Effector CD8-positive, alpha-beta T cell (primary cell): Measurements from ENCODE around the gene CMKLR1.

Source experiments
- DNase-seq: peaks from one replicate; lab custom pipeline; 2025; lab: John Stamatoyannopoulos, UW

CMKLR1 gene

DNA sequence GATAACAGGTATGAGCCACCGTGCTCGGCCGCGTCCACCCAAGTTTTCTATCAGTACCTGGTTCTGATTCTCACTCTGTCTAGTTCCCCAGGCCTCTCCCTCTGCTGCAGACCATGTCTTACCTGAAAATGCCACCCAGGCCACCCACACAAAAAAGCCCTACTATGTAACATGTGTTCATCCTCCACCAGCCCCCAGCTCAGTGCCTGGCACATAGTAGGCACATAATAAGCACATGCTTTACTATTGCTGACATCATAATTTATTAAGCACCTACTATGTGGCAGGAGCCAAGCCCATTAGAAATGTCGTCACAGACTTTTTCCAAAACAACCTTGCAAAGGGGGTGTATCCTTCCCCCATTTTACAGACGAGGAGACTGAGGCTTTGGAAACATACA, 37.8 kb downstream of the CMKLR1 start:
- no peak for DNase-seq

DNA sequence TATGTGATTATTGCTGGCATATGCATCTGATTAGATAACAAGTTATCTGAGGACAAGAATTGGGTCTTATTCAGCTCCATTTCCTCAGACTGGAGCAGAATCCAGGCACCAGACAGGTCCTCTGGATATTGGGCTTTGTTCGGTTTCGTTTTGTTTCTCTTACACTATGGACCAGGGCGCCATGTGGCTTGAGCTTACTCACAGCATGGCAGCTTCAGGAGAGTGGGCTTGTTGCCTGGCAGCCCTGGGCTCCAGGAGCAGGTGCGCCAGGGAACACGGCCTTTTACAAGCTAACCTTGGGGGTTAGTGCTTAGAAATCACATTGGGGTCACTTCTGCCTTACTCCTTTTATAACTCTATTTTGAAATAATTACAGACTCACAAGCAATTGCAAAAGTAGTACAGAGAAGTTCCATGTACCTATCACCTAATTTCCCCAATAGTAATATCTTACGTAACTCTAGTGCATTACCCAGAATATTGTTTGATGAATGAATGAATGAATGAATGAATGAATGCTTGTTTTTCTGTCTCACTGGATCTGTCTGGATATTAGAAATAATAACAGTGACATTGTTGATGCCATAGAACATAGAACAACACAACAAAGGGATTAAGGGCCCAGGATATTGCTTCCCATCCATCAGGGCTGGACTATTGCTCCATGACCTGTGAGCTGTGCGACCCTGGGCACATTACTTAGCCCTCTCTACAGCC, 39.0 kb downstream of the CMKLR1 start:
- DNase-seq, result no peak

DNA sequence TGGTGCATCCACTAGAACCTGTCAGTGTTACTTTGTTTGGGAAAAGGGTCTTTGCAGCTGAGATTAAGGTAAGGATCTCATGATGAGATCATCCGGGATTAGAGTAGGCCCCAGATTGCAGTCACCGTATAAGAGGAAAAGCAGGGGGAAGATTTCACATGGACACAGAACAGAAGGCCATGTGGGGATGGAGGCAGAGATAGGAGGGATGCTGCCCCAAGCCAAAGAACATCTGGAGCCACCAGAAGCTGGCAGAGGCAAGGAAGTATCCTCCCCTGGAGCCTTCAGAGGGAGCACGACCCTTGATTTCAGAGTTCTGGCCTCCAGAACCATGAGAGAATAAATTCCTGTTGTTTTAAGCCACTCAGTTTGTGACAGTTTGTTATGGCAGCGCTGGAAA, 39.6 kb downstream of the CMKLR1 start:
- no peak for DNase-seq

DNA sequence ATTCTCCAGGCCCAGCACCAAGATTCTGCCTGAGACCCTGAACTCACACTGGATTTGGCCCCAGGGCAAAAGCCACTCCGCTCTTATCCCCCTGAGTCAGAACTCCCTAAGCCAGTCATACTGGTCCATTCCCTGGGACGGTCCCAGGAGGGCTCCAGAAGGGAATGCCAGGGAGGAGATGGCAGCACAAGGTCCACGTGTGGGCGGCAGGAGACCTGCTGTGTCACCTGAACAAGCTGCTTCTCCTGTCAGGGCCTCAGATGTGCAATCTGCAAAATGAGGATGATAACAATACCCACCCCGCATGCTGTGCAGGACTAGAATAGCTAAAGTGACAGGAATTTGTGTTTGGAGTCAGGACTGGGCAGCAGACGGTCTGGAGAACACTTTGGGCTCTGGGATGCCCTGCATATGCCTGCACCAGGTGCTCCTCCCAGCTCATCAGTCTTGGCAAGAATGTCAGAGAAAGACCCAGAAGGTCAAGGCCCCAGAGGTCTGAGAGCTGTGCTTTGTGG, 40.3 kb downstream of the CMKLR1 start:
- no peak for DNase-seq

DNA sequence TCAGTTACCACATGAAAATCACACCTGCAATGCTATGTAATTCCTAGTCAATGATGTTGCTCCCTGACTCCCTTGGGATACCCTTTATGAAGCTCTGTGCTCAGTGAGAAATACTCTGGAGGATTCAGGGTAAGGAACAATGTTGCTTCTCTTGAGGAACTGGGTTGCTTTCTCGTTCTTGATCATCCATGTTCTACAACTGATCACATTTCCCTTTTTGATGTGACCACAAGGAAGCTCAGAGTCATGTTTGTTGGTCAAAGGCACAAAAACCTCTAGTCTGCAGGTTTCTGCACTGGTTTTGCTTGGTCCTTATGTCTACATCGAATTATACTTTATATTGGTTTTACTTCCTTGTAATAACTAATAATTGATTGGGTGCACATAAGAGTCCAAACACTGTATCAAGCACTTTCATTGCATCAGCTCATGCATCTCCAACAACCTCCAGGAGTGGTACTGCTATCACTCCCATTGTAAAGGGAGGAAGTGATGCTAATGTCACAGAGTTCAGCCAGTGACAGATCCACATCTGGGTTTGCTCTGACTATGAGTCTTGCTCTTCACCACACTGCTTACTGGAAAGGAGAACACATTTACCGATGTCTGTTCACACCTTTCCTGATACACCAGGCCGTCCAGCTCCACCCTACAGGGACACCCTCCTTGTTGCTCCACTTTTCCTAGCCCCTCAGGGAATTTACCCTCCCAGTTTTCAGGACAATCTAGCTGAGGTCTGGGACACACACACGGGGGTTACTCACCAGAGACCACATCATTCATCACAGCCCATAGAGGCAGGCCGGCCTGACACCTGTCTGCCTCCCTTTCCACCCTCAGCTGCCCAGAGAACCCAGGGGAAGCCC, 41.0 kb downstream of the CMKLR1 start:
- no peak for DNase-seq

DNA sequence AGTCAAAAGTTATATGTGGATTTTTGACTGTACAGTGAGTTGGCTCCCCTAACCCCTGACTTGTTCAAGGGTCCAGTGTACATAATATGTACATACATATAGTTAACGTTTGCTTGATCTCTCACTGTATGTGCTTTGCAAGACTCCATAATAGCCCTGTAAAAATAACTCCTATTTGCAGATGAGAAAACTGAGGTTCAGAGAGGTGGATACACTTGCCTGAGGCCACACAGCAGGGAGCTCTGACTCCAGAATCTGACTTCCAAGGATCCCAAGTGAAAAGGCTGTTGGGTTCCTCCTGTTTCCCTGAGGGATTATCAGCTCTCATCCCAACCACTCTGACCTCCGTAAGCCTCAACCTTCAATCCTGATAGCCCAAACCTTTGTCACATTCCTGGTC, 41.7 kb downstream of the CMKLR1 start:
- DNase-seq, result no peak

DNA sequence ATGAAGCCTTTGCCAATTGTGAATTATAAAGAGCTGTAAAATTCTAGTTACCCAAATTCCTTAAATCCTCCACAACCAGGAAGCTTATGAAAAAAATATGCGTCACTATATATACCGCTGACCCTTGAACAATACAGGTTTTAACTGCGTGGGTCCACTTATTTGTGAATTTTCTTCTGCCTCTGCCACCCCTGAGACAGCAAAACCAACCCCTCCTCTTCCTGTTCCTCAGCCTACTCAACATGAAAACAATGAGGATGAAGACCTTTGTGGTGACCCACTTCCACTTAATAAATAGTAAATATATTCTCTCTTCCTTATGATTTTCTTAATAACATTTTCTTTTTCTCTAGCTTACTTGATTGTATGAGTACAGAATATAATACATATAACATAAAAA, 42.2 kb downstream of the CMKLR1 start:
- DNase-seq, result no peak

DNA sequence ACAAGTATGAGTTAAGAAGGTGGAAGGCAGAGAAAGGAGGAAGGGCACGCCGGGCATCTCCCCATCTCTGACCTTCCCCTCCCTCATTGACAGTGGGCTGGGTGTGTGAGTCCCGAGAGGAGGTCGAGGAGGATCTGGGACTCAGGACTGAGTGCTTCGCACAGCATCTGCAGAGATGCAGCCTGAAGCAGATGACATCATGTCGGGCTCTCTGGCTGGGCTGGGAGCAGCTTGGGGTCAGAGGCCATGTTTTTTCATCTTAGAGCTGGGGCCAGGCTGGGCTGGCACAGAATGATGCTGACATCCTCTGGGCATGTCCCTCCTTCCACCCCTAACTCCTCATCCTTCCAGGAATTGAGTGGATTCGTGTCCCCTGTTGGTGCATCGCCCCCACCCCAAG, 43.5 kb downstream of the CMKLR1 start:
- DNase-seq, result no peak

DNA sequence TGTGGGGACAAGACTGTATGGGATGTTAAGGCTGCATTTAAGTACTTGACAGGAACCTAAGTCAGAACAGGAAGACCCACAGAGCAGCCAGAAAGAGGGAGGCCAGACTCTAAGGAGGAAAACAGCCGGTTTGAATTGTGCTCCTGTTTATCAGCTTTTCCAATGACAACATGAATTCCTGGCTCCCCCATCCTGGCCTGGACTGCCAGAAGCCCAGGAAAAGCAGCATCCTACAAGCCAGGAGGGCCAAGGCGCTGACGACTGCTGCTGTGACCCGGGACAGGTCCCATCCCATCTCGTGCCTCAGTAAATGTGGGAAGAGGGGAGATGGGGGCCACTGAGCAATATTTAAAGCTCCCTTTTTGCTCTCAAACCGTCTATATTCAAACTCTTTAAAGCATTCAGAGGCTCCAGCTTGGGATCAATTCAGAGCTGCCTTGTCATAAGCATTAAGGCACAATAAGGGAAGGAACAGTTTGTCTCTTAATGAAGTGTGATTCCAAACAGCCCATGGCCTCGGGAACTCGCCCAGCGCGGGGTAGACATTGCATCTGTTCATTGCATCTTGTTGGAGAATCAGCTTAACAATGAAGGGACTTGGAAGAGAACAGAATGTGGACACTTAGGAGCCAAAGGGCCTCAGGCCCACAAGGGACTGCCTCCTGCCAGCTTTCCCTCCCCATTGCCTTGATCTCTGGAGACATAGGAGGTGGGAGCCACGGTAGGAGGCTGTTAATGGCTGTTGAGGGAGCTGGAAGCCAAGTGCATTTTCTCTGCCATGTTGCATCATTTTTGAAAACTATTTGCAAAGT, 49.6 kb downstream of the CMKLR1 start:
- DNase-seq, result no peak

DNA sequence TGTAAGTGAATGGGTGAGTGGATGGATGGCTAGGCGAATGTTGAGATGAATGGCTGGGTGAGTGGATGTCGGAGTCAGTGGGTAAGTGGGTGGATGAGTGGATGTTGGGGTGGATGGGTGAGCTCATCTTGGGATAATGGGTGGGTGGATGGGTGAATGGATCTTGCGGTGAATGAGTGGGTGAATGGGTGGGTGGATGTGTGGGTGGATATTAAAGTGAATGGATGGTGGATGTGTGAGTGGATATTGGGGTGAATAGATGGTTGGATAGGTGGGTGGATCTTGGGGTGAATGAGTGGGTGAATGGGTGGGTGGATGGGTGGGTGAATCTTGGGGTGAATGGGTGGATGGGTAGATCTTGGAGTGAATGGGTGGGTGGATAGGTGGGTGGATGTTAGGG, 51.9 kb downstream of the CMKLR1 start:
- DNase-seq, result no peak

DNA sequence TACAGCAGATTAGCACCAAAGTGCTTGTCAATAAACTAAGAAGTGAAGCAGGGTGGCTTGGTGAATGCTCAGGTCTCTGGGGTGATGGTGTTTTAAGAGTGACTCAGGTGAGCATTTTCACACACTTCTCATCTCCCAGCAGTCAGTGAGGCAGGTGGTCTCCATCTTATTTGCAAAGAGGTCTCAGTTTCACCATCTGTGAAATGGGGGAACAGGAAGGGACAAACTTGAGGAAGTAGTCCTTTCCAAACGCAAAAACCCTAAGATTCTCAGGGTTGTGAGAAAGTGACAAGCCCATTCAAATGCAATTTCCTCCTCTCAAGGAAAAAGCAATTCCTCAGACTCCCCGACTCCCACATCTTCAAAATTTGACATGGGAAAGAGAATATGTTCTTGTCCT, 54.1 kb downstream of the CMKLR1 start:
- no peak for DNase-seq

DNA sequence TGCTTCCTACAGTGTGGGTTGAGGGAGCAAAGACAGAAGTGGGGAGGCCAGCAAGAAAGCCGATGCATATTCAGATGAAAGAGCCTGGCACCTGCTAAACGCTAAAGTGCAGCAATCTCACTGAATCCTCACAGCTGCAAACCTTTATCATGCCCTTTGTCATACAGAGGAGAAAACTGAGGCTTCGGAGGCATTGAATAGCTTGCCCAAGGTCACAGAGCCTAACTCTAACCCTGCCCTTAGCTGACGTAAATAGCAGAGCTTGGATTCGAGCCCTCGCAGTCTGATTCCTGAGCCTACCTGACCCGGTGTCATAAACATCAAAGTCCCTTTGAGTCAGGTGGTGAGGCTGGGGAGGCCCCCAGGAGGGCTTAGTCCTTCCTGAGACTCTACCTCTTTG, 54.9 kb downstream of the CMKLR1 start:
- no peak for DNase-seq

DNA sequence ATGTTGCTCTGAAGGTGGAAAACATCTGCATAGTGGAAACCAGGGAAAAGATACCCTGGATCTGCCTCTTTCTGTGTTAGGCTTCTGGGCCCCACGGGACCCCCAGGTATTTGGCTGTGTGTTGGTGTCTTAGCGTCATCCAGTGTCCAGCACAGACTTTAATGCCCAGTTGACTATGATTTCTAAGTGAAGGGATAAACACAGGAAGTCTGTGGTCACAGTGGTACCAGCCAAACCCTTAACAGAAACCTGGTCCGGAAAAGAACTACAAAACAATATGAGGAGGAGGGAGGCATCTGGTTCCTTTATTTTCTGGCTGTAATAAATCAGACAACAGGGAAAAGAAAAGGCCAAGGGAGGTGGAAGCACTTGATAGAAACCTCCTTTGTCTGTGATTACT, 56.4 kb downstream of the CMKLR1 start:
- no peak for DNase-seq

DNA sequence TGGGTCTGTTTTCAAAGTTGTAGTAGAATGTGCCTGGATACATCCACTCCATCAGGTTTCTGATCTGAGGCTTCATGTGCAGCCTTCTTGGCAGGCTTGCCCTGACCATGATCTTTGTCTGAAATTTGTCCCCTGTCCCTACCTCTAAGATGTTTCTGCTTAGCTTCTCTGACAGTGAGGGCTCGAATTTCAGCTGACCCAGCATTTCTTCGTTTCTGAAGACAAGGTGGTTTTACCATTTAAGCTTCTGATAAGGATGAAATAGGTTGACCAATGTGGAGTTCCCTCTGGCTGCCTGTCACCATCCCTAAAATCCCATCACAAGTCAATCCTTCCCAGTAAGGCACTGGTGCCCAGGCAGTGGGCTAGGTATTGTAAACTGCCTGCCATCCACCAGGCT, 57.0 kb downstream of the CMKLR1 start:
- no peak for DNase-seq

DNA sequence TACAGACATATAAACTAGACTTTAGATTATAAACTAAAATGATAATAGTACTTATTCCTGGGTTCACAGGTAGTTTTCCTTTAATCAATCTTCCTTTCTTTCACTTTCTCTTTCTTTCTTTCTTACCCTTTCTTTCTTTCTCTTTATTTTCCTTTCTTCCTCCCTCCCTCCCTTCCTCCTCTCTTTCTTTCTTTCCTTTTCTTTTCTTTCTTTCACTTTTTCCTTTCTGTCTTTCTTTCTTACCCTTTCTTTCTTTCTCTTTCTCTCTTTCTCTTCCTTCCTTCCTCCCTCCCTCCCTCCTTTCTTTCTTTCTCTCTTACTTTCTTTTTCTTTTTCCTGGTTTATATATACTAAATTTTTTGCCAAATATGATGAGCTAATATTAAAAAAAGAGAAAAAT, 61.5 kb downstream of the CMKLR1 start:
- no peak for DNase-seq

DNA sequence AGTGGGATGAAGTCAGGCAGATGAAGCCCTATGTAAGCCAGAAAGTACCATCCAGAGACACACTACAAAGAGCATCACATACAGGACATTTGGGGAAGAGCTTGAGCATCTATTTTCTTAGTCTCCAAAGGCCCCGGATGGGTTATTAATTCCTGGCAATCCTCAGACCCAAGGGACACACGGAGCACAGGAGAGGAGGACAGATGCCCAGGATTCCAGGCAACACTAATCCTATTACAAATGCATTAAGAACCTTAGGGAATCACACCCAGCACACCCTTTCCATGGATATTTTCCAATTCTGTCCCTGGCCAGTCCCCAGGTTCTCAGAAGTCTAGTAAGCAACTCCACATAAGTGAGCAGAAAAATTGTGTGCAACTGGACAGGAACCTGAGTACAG, 65.9 kb downstream of the CMKLR1 start:
- no peak for DNase-seq

DNA sequence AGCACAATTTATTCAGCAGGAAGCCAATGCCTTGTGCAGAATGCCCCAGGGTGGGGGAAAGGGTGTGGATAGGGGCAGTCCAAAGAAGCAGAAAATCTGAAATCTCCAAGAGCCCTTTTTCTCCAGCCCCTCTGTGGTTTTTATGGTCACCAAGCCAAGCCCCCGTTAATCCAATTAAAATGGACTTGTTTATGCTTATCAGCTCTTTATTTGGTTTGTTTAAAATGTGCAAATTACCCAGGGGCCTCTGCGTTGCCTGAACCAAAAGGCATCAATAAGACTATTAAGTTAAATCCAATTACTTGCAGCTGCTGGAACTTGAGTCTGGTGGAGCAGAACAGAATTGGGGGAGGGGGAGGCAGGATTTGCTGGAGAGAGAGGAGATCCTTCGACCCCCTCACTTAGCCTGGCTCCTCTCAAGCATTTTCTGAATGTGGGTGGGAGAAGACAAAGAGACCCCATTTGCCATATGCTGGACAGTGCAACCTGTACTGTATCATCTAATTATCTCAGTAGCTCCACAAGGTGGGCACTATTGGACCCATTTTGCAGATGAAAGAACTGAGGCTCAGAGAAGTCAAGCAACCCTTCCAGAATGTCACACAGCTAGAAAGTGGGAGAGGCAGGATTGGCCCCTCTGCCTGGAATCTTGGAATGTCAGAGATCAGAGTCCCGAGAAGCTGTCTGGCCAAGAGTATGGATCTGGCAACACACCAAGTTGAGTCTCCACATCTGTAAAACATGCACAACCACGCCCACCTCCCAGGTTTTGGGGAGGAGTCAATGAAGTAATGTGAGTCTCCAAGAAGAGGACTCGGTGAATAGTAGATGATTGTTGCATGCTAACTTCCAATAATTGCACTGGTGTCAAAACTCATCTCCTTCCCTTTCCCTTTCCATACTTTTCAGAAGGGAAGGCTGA, 66.9 kb downstream of the CMKLR1 start:
- no peak for DNase-seq

DNA sequence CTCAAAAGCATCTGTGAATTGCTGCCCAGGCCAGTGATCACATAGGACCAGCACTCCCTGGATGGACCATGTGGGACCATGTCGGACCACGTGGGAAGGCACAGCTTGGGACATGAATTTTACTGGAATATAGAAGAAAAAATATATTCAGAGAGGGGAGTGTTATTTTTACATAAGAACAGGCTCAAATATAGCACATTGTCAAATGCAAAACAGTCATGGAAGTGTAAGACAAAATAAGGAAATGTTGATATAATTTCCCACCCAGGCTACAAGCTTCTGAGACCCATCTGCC, 68.3 kb downstream of the CMKLR1 start:
- no peak for DNase-seq

DNA sequence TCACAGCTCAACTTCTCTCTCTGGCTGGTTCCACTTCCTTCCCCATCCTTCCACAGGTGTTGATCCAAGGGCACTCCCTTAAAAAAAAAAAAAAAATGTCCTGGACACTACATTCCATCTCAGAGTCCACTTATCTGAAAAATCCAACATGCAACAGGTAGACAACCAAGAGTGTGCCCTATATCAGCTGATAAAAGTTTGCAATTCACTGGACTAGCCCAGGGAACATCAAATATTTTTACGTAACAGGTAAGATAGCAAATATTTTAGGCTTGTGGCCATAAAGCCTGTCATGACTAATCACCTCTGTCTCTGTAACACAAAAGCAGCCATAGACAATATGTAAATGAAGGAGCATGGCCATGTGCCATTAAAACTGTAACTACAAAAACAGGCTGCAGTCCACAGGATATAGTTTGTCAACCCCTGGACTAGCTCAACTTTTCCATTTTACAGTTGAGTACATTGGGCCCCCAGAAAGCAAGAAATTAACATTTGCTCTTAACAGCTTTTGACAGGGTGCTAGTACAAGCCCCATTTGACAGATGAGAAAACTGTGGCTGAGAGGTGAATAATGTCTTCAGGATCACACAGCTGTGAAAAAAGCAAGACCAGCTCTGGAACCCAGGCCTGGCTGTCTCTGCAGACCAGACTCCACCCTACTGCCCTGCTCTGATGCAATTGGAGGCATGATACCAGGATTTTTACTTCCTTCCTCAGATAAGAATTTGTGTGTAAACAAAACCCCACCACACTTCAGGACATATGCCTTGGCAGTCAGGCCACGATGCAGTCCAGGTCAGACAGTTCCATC, 68.9 kb downstream of the CMKLR1 start:
- DNase-seq, result no peak

DNA sequence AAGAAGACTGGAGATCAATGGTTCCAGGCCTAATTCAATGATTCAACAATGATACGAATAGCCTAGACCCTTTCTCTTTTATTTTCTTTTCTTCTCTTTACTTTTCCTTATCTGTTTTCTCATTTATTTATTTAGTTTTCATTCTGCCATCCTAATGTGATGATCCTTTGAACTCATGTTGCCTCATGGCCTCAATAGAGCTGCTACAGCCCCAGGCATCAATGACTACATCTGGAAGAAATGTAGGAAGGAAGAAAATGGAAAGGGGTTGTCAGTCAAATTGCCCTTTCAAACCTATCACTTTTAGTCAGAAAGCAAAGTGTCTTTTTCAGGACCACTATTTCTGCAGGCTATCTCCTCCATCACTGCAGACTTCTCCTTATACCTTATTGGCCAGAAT, 69.9 kb downstream of the CMKLR1 start:
- no peak for DNase-seq

DNA sequence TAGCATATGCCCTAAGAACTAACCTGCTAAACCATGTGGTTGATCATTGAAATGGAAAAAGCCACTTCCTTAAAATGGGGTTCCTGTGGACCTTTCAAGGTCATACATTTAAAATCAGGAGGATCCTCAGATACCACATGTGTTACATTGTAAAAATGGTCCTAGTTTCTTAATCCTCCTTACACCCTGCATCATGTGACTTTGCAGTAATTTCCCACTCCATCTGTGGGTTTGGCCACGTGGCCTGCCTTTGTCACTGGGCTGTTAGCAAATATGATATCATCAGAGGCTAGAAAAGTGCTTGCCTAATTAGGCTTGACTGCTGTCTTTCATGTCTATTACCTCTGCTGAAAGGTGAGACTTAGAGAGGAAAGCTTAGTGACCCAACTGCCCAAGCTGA, 70.7 kb downstream of the CMKLR1 start:
- DNase-seq, result no peak
